Activated naive CD8-positive, alpha-beta T cell treated with anti-CD3 and anti-CD28 coated beads, Interleukin-2, amount 50 U/mL, for 16 hours (primary cell): Measurements from ENCODE around the gene AFF1.
"Not testable (repeated sequence)": the region's sequence is repeated elsewhere in the genome, so short reads cannot be mapped to it uniquely, and the experiment has no call there.

Experiments
- DNase-seq: peaks from one replicate; pipeline ENCODE4 v3.0.0-alpha.2; 2020; ENCODE audit warnings: low read depth, low spot score

The AFF1 gene

DNA sequence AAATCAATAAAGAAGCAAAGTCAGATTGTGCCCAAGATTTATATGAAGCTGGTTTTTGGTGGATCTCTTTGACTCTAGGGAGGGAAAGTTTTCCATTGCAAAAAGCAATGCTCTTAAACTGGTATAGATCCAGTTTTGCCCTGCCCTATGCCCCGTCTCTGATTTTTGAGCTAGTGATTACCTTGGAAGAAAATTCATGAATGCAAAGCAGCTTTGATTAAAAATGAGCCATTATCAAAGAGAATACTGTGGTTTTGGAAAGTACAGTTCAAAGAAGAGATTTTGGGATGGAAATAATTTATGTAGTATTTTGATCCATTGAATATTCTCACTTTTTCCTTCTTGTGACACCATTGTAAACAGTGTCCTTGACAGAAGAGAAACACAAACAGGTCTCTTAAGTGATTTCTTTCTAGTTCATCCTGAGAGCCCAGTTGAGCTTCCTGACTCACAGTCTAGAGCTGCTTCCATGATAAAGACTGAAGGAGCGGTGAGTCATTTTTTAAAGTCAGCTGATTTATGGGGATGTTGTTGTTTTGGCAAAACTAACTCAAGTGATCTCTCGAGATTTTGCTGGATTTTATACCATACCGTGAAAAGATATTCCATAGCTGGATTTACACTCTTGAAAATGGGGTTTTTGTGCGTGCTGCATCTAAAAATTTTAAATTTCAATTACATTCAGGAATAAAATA is 76.7 kb downstream of the AFF1 start:
- DNase-seq: no peak

DNA sequence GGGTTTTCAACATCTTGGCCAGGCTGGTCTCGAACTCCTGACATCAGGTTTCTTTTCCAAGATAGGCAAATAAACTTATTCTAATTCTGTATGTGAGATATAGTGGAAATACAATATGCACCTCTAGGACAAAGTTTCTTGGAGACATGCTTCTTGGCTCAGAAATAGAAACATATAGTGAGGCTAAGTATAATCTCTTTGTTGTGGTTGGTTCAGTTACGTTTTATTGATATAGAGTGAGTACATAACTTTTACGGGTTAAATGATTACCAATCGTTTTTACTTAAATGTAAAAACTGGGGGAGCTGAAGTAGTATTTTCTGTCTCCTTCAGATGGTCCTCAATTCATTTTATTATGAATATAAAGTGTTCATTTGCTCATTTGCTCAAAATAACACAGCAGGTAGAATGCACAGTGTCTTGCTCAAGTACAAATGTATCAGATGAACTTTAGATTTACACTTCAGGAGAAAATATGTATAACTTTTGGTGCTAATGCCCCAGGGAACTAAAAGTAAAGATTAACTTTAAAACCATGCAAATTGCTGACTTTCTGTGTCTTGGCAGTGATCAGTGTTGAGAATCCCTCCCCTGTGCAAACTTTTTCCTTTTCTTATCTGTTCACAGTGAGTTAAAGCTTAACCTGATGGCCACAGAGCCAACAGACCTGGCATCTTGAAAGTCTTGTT is 77.6 kb downstream of the AFF1 start:
- DNase-seq: no peak

DNA sequence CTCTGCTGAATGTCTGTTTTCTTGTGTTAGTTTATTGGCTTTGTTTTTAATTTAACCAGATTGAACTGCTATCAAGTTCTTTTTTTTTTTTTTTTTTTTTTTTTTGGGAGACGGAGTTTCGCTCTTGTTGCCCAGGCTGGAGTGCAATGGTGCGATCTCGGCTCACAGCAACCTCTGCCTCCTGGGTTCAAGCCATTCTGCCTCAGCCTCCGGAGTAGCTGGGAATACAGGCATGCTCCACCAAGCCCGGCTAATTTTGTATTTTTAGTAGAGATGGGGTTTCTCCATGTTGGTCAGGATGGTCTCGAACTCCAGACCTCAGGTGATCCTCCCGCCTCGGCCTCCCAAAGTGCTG is 78.1 kb downstream of the AFF1 start:
- DNase-seq: not testable (repeated sequence)

DNA sequence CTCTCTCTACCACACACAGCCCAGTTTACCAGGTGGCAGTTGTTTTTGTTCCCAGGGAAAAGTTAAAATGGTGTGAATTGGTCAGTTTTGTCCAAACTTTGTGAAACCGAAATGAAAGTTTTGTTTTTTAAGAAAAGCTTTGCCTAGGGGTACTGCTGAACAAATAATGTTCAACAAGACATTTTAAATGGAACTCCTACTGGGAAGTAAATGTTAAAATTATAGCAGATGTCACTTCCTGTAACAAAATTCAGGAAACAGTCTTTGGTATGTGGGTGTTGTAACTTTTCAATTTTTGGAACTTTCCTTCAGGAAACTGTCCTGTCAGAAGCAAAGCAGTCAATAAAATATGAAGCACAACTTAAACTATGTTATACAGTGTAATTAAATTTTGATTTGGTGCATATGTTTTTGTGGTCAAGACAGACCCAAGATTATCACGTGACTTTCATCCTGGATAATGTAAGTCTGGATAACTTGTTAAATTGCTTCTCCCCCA is 79.5 kb downstream of the AFF1 start:
- DNase-seq: no peak

DNA sequence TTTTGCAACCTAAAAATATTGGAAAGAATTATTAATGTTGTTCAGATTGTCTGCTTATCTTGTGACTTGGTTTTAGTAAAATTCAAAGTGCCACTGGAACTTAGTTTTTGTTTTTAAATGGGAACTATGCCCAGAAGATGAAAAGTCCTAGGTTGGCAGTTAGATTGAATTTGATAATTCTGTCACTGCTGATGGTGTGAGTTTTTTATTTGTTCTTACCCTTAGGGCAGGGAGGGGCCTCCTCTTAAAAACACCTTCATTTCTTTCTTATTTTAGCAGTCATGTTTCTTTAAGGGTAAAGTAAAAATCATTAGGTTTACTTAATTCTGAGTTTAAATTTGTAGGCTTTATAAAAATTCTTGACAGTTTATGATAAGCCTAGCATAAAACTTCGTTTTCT is 80.6 kb downstream of the AFF1 start:
- no peak for DNase-seq

DNA sequence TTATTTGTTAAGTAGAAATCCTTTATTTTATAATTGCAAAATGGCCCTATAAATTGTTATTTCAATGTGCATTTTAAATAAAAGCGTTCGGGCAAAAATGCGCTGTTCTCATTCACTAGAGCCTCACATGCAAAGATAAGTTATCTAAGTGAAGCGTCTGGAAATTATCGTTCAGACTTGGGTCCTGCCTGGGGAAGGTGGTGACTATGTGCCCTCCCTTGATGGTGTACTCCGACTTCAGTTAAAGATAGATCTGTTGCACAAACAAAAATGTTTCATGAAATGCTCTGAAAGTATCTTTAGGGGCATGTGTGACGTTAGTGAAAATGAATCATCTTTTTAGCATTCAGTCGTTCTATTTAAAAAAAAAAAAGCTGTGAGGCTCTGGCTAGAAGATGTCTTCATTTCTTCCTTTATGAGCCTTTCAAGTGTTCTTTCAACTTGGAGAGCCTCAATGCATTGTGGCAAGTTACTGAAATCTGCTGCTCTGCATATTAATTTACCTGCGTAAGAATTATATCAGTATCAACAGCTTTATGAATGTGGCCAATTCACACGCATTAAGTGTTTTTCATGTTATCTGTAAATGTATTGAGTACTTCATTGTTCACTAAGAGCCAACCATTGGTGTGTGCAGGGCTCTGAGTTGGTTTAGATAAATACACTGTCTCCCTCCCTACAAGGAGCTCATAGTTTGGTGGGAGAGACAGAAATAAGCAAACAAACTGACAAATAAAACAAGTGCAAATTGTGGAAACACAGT is 83.0 kb downstream of the AFF1 start:
- DNase-seq: no peak

DNA sequence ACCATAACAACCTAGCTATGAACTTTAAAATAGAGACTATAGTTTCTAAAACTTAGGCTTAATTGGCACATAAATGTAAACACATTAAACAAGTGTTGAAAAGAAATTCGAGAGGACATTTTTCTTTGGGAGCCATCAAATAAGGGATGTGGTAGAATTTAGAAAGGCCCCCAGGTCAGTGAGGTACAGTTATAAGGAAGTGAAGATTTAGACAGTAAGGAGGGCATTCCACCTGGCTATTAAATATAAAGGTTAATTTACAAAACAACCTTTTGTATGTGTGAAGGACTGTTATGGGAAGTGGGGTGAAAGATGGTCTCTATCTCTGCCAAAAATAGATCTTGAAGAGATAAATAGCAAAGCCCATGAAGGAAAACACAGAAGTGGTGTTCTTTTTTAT is 83.9 kb downstream of the AFF1 start:
- DNase-seq: no peak

DNA sequence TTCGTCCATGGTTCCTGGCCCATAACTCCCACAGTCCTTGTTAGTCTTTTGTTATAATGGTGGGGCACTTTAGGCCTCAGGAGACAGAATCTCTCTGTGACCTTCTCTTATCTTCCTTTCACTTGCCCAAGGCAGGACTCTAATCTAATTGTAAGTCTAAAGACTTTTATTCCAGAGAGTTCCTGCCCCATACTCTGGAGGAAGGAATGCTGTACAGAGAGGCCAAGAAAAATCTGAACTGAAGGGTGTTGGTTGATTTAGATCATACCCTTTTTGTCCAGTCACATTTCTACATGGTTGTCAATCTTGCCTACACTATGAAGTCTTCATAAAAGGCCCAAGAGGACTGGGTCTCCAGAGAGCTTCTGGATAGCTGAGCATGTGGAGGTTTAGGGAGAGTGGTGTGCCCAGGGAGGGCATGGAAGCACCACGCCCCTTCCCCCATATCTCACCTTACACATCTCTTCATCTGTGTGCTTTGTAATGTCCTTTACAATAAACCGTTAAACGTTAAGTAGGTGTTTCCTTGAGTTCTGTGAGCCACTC is 84.5 kb downstream of the AFF1 start:
- no peak for DNase-seq

DNA sequence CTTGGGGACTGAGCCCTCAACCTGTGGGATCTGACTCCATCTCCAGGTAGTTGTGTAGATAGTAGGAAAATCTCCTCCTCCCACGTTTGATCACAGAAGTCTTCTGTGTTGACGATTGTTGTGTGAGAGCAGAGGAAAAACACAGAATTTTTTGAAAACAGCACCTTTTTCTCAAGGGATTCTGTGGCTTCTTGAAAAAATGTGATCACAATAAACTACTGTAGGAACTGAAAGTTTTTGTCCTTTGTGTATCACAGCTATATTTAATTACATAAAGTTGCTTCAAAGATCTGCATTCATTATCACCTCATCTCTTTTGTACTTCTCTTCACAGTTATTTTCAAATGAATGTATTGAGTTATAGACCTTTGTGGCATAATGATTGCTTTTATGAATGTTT is 85.1 kb downstream of the AFF1 start:
- no peak for DNase-seq

DNA sequence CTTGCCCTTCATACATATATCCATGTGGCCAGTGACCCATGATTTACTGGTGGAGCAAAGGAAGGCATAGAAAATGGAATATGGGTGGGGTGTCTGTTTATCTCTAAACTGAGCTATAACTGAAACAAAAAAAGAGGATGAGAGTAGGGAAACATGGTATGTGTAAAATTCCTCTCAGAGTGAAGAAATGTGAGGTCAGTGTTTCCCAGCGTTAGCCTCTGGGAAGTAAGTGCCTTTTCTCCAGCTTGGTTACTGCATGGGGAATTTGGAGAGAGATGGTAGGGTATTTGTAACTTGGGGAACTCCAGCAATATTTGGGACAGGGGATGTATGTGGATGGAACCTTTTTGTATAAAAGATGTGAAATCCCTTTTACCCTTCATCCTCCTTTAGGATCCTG is 89.4 kb downstream of the AFF1 start:
- DNase-seq: no peak

DNA sequence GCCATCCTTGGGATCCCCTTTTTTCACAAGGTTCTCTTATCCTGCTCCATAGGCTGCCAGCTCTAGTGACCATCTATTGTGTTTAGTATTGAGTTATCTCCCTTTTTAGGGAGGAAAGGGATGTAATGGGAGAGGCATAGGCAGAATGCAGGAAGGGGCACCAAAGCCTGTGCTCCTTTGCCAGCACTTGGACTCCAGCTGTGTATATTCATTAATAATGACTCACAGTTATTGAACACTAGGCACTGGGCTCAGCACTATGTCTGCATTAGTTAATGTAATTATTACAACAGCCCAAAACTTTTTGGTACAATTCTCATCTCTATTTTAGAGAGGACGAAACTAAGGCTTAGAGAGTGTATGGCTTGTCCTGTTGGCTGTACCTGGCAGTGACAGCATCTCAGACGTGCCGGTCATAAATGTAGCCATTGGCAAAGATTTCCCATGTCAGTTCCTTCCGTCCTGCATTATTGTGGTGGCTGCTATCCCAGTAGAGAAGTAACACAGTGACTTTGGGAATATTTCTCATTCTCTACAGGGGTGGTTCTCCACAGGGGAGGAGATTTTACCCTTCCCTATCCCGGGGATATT is 90.3 kb downstream of the AFF1 start:
- no peak for DNase-seq

DNA sequence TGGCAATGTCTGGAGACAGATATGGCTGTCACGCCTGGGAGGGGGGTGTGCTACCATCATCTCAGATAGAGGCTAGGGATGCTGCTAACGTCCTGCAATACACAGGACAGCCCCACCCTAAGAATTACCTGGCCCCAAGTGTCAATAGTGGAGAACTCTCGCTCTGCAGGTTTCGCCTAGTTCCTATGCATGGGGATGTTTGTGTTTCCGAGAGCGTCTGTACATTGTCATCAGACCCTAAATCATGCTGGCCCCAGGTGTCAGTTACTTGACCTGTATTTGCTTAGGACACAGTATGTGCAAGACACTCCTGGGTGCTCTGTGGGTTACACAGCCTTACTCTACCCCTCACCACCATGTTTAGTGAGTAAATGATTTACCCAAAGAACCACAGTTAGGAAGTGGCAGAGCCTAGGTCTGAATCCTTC is 90.8 kb downstream of the AFF1 start:
- DNase-seq: no peak

DNA sequence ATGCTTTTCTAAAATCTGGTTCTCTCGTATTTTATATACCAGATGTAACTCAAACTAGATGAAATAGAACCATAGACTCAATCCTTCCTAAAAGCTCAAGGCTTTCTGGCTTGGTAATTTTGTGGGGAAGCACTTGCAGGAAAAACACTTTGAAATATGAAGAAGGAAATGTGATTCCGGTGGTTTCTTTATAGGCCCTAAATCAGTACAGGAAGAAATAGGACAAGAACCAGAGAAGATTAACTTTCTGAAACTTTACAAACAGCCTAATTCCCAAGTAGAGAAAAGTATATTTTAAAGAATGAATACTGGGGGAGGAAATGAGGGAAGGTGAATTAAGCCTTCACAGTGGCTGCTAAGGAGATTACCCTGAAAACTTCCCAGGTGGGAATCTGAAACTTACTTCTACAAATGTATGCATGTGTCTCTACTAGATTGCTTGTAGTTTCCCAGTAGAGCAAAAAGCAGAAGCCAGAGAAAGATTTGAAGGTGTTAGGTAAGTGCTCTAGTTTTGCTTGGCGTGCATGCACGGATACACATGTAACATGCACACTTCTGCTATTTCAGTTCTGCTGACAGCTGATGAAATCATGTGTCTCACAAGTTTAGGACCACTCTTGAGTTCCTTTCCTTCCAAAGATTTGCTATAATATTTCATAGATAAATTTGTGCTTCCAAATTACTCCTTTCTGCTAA is 92.1 kb downstream of the AFF1 start:
- no peak for DNase-seq

DNA sequence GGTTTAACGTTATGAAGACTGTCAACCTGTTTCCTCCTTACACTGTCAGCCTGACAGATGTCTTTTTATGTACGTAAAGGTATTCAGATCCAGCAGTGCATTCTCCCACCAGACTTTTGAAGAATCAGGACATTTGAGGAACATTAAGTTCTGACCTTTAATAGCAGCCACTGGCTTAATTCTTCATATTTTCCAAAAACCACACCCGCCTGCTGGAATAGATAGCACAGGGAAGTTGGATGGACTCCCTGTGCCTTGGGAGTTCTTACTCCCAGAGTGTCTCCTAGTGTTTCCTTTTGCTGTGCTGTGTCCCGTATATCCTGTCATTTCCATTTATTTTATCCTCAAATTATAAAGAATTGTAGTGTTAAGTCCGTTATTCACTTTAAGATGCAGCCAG is 94.5 kb downstream of the AFF1 start:
- DNase-seq: no peak

DNA sequence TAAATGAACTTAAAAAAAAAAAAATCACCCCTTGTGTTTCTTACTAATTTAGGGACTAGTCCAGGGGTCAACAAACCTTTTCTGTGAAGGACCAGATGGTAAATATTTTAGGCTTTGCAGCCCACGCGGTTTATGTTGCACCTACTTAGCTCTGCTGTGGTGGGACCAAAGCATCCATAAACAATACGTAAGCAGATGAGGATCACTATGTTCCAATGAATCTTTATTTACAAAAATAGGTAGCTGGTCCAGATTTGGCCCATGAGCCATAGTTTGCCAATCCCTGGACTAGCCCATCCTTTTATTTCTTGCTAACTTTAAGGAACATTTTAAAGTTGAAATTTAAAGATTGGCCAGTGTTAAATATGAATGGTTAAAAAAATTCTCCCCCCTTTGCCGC is 95.3 kb downstream of the AFF1 start:
- DNase-seq: no peak

DNA sequence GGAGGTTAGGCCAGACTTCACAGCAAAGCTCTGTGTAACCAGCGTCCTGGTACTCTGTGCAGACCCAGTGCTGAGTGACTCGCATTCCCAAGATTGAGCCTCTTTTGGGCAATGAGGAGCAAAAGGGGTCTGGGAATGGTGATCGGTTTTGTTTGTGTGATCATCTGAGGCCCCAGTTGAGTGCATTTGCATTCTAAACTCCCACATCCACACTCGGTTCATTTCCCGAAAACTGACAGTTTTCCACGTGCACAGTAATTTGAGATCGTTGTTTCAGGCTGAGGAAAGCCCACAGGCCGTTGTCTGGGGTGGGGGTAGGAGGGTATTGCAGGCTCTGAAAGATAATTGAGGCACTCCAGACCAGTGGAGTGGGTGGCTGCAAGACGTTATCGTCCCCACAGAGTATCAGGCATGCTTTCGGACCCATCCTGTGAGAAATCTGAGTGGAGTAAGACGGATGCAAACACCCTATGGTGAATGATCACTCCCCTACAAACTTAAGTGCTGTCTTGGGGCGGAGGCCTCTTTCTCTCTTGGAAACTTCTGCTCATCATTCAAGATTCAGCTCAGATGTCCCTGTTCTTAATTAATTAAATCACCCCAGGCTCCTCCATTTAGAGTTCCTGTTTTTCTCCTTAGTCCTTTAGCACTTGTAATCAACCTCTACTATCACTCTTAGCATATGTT is 96.1 kb downstream of the AFF1 start:
- DNase-seq: no peak

DNA sequence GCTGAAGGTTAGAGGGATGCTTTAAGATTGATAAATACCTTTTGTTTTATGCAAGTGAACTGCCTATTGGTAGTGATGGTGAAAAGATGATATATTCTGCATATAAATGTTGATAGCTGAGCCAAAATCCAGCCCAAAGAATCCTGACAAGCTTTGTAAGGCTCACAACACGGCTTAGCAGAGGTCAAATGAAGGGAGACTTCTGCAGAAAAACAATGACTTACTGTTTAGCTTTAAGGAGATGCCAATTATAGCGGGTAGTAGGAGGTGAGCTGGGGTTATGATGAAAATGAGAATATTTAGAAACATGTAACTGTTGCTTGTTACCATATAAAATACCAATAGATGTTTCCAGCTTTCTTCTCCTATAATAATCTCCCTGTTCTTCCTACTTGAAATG is 97.1 kb downstream of the AFF1 start:
- DNase-seq: no peak

DNA sequence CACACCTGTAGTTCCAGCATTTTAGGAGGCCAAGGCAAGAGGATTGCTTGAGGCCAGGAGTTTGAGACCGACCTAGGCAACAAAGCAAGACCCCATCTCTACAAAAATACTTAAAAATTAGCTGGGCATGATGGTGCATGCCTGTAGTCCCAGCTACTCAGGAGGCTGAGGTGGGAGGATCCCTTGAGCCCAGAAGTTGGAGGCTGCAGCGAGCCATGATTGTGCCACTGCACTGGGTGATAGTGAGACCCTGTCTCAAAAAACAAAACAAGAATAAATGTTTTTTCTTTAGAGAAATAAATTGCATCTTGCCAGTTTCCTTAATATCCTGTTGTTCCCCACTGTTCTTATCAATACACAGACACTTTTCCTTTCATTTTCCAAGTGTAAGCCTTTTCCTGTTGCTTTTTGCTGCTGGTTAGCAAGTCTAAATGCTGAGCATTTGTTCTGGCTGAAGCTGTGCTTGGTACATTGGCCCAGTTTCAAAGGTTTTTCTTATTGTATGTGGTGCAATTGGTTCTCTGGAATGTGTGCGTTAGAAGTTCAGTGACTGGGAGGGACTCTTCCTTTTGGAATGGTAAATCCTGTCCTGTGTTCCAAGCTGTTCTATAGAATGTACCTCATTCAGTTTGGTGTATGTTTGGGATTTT is 98.2 kb downstream of the AFF1 start:
- DNase-seq: no peak

DNA sequence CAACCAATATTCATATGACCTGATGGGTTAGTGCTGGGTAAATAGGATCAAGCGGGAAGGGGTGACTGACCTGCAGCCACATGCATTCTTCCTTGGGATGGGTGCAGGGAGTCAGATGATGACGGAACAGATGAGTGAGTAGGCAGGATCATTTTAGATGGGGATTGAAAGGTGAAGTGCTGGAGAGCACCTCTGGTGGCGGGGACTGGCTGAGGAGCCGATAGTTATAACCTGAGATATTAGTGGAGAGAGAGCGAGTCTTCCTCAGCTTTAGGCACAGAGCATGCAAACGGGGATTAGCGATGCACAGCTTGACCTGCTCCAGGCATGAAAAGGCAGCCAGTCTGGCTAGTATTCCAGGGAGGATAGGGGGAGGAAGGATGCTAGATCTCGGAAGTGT is 99.1 kb downstream of the AFF1 start:
- DNase-seq: no peak

DNA sequence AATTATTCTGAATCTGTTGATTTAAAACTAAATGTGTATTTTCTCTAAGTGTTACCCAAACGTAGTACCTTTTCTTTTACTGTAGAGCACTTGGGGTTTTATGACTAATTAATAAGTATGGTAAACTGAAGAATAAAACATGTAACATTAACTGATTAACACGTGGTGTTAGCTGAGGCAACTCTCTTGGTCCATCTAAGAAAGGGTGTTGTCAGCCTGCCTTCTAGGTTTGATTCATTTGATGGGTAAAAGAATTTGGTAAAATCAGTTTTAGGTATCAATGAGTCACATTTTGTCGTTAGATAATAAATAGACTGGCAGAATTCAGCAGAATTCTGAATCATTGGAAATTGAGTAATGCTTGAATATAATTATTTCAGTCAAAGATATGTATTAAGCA is 99.7 kb downstream of the AFF1 start:
- no peak for DNase-seq
